OCI-LY3 (cell line): ENCODE results near the gene FTO.

Source experiments
- EZH2phosphoT487 ChIP-seq: fragments of 200-600 bp; shearing (Covaris generic); IDR thresholded peaks from 2 replicates; pipeline ENCODE4 v1.6.1; 2018; ENCODE audit warnings: antibody characterized with exemption, mixed run types, low read depth
- TF ChIP-seq, protein P1 (sequence below): fragments of 200-600, 300-600 bp; sonication (generic); IDR thresholded peaks from 2 replicates; pipeline ENCODE4 v1.5.1; 2014; ENCODE audit warnings: antibody characterized with exemption, low read length, low read depth

DNA sequence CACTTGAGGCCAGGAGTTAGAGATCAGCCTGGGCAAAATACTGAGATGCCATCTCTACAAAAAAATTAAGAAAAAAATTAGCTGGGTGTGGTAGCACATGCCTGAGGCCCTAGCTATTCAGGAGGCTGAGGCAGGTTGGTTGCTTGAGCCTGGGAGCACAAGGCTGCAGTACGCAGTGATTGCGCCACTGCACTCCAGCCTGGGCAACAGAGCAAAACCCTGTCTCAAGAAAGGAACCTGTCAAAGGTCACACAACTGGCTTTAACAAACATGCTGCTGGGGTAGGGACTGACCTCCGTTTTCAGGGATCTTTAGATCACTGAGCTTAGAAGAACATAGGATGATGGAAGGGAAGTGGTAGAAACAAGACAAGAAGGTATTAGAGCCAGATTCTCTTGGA is 487.6 kb downstream of the FTO start:
- TF ChIP-seq, protein P1, sequence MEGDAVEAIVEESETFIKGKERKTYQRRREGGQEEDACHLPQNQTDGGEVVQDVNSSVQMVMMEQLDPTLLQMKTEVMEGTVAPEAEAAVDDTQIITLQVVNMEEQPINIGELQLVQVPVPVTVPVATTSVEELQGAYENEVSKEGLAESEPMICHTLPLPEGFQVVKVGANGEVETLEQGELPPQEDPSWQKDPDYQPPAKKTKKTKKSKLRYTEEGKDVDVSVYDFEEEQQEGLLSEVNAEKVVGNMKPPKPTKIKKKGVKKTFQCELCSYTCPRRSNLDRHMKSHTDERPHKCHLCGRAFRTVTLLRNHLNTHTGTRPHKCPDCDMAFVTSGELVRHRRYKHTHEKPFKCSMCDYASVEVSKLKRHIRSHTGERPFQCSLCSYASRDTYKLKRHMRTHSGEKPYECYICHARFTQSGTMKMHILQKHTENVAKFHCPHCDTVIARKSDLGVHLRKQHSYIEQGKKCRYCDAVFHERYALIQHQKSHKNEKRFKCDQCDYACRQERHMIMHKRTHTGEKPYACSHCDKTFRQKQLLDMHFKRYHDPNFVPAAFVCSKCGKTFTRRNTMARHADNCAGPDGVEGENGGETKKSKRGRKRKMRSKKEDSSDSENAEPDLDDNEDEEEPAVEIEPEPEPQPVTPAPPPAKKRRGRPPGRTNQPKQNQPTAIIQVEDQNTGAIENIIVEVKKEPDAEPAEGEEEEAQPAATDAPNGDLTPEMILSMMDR: no peak
- TF ChIP-seq EZH2phosphoT487: no peak
